HG03175 (cell line): ENCODE measurements around the gene MAN1B1.

ENCODE experiments used
- ATAC-seq: cut with Tn5 transposase; IDR thresholded peaks from one replicate; pipeline ENCODE4 v1.9.1; 2021; ENCODE audit warnings: mild to moderate bottlenecking, moderate library complexity; ENCODE audit not compliant: unreplicated experiment

Gene MAN1B1

DNA sequence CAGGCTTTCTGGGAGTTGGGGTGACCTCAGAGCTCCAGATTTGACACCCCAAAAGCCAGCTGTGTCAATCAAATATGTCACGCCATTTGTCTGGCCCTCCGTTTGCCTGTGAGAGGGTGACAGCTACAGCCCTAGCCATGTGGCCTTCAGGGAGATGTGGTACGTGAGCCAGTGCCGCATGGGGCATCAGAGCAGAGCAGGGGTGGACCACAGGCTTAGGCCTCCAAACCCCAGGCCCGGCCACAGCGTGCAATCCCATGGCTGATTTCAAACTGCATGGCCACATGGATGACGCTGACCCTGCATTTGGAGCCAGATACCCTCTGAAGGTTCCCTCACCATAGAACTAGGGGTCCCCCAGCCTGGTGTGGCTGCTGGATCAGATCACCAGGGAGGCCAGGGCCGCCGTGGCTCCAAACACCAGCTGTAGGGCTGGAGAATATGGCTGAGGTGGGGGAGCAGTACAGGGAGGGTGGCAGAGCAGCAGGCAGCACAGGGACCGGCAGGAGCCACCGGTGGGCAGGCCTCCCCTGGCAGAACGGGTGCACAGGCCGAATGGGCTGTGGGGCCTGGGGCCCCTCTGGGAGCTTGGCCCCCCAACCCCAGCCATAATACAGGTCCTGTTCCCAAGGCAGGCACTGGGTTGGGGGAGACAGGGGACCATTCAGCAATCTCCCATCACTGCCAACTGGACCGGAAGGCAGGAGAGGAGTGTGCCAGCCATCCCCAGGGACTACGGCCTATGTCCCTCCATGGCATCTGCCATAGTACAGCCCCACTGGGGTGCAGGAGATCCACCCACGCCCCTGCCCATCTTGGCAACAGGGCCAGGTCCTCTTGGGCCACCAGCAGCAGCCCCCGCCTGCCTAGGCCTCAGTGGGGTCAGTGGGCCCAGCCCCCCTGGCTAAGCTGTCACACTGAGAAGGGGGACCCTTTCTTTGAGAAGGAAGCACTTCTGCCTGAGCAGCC, 18.0 kb upstream of the MAN1B1 start:
- ATAC-seq, result no peak

DNA sequence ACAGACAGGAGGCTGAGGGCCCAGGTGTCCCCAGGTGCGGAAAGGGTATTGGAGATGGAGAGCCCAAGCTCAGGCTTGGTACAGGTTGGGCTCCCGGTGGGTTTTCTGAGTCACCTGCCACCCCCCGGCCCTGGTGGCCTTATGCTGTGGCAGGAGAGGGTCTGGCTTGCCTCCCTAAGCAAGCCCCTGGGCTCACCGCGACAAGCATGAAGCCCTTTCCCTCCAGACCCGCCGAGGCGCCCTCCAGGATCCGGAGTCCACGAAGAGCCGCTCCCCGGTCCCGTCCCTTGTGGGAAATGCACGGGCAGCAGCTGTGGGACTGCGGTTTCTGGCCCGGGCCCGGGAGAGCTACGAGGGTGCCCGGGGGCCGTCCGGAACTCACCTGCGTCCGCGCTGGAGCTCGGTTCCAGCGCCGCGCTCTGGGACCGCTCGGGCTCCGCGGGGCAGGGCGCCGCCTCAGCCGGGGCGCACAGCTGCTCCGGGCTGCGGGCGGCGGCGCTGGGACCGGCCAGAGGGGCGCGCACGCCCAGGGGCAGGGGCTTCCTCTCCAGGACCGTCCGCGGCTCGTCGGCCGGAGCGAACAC, 17.2 kb upstream of the MAN1B1 start:
- peak; percentile 23 for ATAC-seq

DNA sequence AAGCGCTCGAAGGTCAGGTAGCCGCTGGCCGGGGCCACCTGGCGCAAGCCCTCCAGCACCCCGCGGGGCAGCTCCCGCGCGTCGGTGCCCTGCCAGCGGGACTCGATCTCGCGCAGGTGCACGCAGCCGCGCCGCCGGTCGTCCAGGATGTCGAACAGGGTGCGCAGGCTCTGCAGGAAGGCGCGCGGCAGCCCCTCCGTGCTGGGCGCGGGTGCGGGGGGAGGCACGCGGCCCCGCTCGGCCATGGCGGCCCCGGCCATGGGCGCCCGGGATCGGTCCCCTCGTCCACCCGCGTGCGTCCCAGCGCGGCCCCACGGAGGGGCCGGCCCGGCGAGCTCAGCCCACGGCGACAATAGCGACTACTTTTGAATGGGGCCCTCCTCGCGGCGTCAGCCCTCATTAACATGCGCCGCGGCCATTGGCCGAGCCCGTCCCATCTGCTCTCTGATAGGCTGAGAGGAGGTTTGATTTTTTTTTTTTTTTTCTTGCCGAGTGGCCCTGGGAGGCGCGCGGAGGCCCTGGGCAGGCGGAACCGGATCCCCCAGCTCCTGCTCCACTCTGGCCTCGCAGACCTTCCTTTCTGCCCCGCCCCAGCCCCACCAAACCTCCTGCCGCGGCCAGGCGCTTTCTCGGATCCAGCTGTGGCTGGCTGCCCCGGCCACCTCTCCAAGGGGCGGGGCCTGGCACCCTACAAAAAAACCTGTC, 16.4 kb upstream of the MAN1B1 start, which contains the start of gene SAPCD2:
Gene SAPCD2 (minus strand): TSS at position 357 of the 705 bp plus-strand sequence. CDS start 97 bp downstream, at position 260.
- peak; percentile 74 for ATAC-seq

DNA sequence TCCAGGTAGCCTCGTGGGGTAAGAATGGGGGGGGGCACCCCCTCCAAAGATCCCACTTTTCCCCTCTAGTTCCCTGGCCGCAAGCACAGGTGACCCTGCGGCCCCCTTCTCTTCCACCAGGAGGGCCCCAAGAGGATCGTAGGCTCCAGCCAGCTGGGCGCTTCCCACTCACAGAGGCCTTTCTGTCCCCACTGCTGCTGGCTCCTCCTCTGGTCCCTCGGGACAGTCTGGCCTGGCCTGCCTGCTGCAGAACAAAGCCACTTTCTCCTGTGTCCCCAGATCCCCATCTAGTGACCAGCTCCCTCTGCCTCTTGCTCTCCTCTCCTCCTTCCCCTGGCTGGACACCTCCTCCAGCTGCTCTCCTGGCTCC, 15.9 kb upstream of the MAN1B1 start:
- ATAC-seq, result peak; percentile 7

DNA sequence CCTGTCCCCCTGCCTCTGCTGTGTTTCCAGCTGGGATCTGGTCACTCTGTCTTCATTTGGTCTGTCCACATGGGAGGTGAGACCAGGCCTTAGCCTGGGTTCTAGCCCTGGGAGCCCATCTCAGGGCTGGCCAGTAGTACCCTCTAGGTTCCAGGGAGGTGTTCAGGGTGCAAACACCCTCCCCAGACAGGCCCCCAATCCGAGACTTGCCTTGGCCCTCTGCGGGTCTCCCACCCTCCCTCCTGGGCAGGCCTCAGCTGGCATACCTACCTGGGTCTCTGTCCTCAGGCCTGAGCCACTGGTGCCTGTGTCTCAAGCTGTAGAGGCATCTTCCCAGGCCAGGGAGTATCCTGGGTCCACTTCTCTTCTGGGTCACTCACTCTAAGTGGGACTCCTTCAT, 15.5 kb upstream of the MAN1B1 start:
- ATAC-seq, result no peak

DNA sequence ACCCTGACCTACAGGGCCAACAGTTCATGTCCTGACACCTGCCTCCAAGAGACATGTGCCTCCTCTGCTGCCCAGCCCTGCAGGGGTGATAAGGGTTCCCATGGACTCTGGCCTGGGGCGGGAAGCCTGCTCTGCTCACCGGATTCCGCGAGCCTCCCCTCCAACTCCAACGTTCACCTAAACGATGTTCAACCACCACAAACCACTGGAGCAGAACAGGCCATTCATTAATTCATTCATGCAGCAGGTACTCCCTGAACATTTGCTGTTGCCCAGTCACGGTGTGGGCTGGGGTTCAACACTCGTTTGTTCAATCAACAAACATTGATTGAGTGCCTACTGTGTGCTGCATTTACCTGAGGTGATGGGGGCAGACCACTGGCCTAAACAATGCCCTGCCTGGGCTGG, 12.8 kb upstream of the MAN1B1 start:
- no peak for ATAC-seq

DNA sequence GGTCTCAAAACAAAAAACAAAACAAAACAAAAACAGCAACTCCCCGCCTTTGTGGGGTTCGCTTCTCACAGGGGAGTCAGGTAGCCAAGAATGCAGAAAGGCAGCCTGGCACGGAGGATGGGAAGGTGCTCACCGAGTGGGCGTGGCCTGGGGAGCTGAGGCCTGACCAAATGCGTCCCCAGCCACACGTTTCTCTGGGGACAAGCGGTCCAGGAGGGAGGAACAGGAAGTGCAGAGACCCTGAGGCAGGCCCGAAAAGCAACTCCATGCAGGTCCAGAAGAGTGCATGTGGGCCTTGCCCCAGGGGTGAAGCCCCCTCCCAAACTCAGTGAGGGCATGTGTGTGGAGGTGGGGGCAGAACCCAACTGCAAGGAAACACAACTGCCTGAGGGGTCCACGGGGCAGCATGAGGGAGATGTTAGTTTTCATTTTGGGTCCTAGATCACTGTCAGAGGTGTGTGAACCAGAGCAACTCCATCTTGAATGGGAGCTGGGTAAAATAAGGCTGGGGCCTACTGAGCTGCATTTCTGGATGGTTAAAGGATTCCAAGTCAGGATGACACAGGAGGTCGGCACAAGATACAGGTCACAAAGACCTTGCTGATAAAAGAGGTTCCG, 12.0 kb upstream of the MAN1B1 start:
- no peak for ATAC-seq

DNA sequence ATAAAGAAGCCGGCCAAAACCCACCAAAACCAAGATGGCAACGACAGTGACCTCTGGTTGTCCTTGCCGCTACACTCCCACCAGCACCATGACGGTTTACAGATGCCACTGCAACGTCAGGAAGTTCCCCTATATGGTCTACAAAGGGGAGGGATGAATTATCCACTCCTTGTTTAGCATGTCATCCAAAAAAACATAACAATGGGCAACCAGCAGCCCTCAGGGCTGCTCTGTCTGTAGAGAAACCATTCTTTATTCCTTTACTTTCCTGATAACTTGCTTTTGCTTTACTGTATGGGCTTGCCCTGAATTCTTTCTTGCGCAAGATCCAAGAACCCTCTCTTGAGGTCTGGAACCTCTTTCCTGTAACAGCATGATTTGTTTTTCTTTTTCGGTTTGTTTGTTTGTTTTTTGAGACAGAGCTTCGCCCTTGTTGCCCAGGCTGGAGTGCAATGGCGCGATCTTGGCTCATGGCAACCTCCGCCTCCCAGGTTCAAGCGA, 11.5 kb upstream of the MAN1B1 start:
- no peak for ATAC-seq

DNA sequence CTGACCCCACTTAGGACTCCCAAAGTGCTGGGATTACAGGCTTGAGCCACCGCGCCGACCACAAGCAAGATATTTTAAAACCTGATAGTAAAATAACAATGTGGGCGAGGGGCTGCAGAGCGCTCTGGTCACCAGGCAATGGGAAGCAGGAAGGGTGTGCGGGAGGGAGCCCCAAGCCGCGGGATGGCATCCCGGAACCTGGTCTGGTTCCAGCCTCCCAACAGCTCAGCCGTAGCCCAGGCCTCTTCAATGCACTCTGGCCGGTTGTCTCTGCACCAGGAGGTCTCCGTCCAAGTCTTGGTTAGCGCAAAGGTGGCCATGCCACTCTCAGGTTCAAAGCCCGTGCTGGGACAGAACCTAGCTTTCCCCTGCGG, 10.2 kb upstream of the MAN1B1 start:
- ATAC-seq, result no peak

DNA sequence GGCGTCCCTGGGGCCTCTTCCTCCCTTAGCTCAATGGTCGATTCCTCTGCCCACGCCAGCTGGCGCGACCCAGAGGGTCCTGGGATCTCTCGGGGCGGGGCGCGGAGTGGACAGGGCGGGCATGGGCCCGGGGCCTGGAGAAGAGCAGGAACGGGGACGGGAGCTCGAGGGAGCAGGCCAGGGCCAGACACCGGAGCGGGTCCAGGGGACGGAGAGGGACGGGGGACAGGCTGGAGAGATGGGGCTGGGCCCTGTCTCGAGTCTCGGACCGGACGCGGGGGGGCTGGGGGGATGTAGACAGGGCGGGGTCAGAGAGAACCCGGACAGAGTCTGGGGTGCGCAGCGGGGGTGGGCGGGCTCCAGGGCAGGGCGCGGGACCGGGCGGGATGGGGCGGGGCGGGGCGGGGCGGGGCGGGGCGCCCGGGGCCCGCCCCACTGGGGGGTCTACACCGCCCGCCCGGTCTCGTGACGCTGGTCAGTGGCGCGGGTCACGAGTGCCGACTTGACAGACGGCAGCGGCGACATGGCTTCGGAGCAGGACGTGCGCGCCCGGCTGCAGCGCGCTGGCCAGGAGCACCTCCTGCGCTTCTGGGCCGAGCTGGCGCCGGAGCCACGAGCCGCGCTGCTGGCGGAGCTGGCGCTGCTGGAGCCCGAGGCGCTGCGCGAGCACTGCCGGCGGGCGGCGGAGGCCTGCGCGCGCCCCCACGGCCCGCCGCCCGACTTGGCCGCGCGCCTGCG, 9.6 kb upstream of the MAN1B1 start, which contains the start of gene UAP1L1:
Gene UAP1L1 (plus strand): TSS at position 508 of the 738 bp plus-strand sequence. CDS start 16 bp downstream, at position 524.
- ATAC-seq, result peak; percentile 55

DNA sequence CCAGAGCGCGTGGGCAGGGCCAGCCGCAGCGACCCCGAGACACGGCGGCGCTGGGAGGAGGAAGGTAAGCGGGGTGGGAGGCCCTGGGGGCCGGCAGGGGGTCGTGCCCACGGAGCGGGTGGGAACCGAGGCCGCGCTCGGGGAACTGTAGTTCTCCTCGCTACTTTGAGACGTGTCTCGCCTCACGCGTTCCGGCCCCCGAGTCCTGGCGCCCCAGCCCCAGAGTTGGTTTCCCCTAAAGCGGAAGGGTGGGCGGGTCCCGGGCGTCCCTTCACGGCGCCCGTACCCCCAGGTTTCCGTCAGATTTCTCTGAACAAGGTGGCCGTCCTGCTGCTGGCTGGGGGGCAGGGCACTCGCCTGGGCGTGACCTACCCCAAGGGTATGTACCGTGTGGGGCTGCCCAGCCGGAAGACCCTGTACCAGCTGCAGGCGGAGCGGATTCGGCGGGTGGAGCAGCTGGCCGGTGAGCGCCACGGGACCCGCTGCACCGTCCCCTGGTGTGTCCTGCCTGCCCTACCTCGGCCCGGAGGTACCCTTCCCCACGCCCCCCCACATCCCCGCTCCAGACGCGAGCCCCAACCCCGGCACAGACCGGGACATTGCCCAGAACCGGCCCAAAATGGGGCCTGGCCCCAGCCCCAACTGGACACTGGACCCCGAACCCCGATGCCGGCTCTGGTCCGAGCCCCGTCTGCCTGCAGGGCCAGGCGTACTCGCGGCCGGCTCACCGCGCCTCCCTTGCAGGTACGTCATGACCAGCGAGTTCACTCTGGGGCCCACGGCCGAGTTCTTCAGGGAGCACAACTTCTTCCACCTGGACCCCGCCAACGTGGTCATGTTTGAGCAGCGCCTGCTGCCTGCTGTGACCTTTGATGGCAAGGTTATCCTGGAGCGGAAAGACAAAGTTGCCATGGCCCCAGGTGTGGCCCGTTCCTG, 8.8 kb upstream of the MAN1B1 start:
- peak; percentile 23 for ATAC-seq

DNA sequence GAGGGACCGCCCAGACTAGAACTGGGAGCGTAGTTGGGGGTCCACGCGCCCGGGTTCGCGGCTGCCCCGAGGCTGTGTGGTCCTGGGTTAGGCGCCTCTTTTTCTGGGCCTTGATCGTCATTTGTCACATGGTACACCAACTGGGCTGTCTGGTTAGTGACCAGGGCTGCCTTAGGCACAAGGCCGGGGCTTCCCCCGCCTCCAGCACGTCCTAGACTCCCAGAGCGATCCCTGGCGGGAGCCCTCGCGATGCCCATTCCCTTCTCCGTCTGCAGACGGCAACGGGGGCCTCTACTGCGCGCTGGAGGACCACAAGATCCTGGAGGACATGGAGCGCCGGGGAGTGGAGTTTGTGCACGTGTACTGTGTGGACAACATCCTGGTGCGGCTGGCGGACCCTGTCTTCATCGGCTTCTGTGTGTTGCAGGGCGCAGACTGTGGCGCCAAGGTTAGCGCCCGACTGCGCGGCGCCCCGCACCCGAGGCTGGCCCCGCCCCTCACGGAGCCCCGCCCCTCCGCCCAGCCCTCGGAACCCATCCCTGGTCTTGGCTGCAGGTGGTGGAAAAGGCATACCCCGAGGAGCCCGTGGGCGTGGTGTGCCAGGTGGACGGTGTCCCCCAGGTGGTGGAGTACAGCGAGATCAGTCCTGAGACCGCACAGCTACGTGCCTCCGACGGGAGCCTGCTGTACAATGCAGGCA, 7.9 kb upstream of the MAN1B1 start:
- ATAC-seq, result no peak

DNA sequence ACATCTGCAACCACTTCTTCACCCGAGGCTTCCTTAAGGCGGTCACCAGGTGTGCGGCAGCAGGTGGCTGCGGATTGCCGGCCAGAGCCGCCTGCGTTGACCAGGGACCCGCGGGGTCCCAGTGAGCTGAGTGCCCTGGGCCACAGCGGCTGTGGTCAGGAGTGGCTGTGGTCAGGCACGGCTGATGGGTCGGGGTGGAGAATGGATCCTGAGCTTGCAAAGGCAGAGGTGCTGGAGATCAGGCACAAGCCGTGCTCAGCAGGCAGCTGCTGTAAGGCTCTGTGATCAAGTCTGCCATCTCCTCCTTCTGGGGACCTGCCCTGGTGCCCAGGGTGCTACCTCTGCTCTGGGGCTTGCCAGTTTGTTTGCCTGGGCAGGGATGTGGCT, 7.4 kb upstream of the MAN1B1 start:
- no peak for ATAC-seq

DNA sequence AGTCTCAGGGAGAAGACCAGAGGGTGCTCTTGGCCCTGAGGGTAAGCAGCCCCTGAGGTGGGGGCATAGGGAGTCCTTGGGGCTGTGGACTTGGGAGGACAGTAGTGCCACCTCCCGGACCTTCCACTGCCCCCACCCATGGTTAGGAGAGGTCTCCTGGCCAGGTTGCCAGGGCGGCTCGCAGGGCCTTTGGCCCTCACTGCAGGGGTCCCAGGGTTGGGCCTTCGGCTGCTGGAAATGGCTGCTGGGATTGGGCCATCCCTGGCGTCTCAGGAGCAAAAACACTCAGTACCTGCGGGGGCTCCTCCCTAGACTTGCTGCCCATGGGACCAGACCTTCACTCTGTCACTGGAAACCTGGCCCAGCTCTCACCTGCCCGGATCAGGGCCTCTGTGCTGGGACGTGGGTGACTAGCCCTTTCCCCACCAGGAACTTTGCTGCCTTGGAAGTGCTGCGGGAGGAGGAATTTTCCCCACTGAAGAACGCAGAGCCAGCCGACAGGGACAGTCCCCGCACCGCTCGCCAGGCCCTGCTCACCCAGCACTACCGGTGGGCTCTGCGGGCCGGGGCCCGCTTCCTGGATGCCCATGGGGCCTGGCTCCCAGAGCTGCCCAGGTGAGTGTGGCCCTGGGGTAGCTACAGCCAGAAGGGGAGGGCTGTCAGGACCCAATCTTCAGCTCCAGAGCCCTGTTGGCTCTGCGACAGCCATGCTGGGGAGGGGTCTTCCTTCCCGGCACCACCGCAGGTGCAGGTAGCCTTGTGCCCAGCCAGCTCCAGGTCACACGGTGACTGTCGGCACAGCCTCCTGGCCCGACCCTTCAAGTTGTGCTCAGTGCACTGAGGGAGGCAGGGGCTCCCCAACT, 6.3 kb upstream of the MAN1B1 start:
- no peak for ATAC-seq

DNA sequence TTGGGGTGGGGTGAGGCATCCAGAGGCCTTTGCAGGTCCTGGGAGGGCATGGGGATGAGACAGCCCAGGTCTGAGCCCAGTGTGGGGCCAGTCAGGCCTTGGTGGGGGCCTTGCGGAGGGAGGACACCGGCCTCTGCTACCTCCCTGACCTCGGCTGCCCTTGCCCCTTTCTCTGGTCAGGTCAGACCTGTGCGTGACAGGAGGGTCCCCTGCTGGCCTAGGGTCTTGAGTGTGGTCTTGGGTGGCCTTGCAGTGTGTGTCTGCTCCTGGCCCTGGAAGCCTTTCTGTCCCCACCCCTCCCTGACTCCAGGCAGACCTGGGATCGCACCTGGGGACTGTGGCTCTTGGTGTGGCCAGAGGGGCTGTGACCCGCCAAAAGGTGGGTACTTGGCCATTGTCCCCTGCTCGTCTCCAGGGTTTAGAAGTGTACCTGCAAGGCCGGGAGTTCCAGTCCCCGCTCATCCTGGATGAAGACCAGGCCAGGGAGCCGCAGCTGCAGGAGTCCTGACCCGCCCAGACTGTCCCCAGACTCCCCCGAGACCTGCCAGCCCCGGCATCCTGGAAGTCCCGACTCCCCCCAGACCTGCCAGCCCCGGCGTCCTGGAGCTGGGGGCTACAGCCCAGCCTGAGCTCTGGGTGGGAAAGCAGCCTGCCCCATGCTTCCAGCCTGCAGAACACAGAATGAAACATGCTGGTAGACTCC, 4.4 kb upstream of the MAN1B1 start:
- no peak for ATAC-seq

DNA sequence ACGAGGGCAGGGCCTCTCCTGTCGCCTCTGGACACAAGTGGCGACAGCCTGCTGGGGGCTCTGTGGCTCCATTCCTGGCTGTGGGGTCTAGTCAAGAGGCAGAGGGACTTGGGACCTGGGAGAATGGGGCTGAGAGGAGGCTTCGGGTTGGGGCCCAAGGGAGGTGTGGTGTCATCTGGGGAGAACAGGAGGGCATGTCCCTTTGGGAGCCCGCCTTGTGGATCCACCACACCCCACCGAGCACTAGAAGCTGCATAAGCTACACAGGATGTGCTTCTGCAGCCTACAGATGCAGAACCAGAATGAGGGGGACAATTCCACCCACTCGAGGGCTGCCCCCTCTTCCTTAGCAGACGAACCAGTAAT, 3.9 kb upstream of the MAN1B1 start:
- ATAC-seq, result no peak

DNA sequence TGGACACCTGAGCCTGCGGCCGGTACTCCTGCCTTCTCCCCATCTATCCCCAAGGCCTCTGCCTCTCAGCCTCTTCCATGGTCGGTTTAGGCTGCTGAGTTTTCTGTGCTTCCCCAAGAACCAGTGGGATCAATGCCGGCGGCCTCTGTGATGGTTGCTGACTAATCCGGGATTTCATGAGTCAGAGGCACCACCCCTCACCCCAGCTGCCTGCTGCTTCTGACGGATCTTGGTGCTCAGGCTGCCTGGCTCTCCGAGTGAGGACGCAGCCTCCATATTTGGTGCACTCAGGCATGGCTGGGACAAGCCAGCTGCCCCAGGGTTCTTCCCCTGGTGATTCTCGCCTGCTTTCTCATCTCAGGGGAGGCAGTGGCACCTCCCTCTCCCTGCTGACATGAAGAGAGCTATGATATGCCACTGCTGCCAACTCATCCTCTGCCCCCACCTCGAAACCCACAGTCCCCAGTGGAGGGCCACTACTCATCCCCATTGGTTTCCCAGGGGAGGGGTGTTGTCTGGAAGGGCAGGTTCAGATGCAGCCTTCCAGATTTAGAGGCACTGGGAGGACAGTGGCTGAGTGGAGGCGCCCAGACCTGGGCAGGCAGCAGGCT, 3.3 kb upstream of the MAN1B1 start:
- ATAC-seq, result no peak
